Suppressor macrophage treated with lipopolysaccharide for 4 hours (primary cell): Measurements from ENCODE around the gene ADCY2.

Experiments
- DNase-seq: peaks from one replicate; pipeline ENCODE4 v3.0.0-alpha.2; 2020

The ADCY2 gene

GRCh38 chr5:7801891-7802614 lies 406.1 kb downstream of the ADCY2 start:
- DNase-seq = no peak

- peak; percentile 83 for DNase-seq
Observed at GRCh38 chr5:7802855-7803254, 406.9 kb downstream of the ADCY2 start.

GRCh38 chr5:7803937-7804336 lies 408.0 kb downstream of the ADCY2 start:
- no peak for DNase-seq

- no peak for DNase-seq
Observed at GRCh38 chr5:7805379-7805778, 409.4 kb downstream of the ADCY2 start.

- no peak for DNase-seq
Observed at GRCh38 chr5:7808998-7809397, 413.1 kb downstream of the ADCY2 start.

- DNase-seq = no peak
Observed at GRCh38 chr5:7811715-7812114, 415.8 kb downstream of the ADCY2 start.

GRCh38 chr5:7813007-7813406 lies 417.1 kb downstream of the ADCY2 start:
- DNase-seq = no peak

GRCh38 chr5:7813576-7813975 lies 417.6 kb downstream of the ADCY2 start:
- DNase-seq = no peak

- DNase-seq = no peak
Observed at GRCh38 chr5:7814816-7815215, 418.9 kb downstream of the ADCY2 start.

- peak; percentile 82 for DNase-seq
Observed at GRCh38 chr5:7815892-7816534, 420.1 kb downstream of the ADCY2 start.

GRCh38 chr5:7816535-7816901 lies 420.6 kb downstream of the ADCY2 start:
- no peak for DNase-seq

- DNase-seq = no peak
Observed at GRCh38 chr5:7822449-7822848, 426.5 kb downstream of the ADCY2 start.

GRCh38 chr5:7823594-7823993 lies 427.7 kb downstream of the ADCY2 start:
- DNase-seq = no peak

- no peak for DNase-seq
Observed at GRCh38 chr5:7824995-7825394, 429.1 kb downstream of the ADCY2 start.

- no peak for DNase-seq
Observed at GRCh38 chr5:7825630-7826029, 429.7 kb downstream of the ADCY2 start.

- no peak for DNase-seq
Observed at GRCh38 chr5:7827610-7828009, 431.7 kb downstream of the ADCY2 start.

- no peak for DNase-seq
Observed at GRCh38 chr5:7828269-7828668, 432.3 kb downstream of the ADCY2 start.

- no peak for DNase-seq
Observed at GRCh38 chr5:7834982-7835381, 439.0 kb downstream of the ADCY2 start.

- DNase-seq = no peak
Observed at GRCh38 chr5:7837403-7837802, 441.5 kb downstream of the ADCY2 start.

- no peak for DNase-seq
Observed at GRCh38 chr5:7842531-7842930, 446.6 kb downstream of the ADCY2 start.

GRCh38 chr5:7844901-7845300 lies 449.0 kb downstream of the ADCY2 start:
- no peak for DNase-seq

GRCh38 chr5:7845557-7845956 lies 449.6 kb downstream of the ADCY2 start:
- DNase-seq = no peak

GRCh38 chr5:7846327-7846726 lies 450.4 kb downstream of the ADCY2 start:
- no peak for DNase-seq

- DNase-seq = no peak
Observed at GRCh38 chr5:7848296-7848695, 452.4 kb downstream of the ADCY2 start.
